IMR-90 (cell line): ENCODE data around the gene OR51B6. TPM values are rescaled to one million over a fixed set of nuclear protein-coding genes. Genes with fewer than 3 reads are reported as not detected.

Experiments used
- ATAC-seq: fragments of 200-7000 bp; cut with Tn5 transposase; 2 replicates; pipeline ENCODE4 v1.9.1; 2020; ENCODE audit warnings: low read depth, mild to moderate bottlenecking, moderate library complexity
- BruUV-seq: library from RNA; stranded (reverse); fragments of 400-500 nt; replicated peaks from 2 replicates; lab custom pipeline; 2021; lab: Mats Ljungman, UMichigan
- CTCF ChIA-PET: fragments of 300-600 bp; formaldehyde crosslinking; extraction: SDS; loops from one replicate; lab custom pipeline; 2021; ENCODE audit warnings: antibody characterized with exemption; lab: Yijun Ruan, JAX
- POLR2A ChIA-PET: fragments of 300-600 bp; sonication (Branson Sonifier 250); formaldehyde crosslinking; loops from one replicate; lab custom pipeline; 2022; ENCODE audit warnings: antibody characterized with exemption; ENCODE audit not compliant: unreplicated experiment; lab: Charles Lee
- DNase-seq: peaks from one replicate; pipeline ENCODE4 v3.0.0; 2013
- H2AFZ ChIP-seq: replicated peaks from 2 replicates; pipeline ENCODE3; 2013; ENCODE audit warnings: low read length, mild to moderate bottlenecking; ENCODE audit not compliant: poor library complexity
- H2AK5ac ChIP-seq: 2 replicates; pipeline ENCODE4 v1.6.1; 2013; ENCODE audit warnings: low read depth, low read length, inconsistent platforms
- H2AK9ac ChIP-seq: replicated peaks from 2 replicates; pipeline ENCODE3; 2013; ENCODE audit warnings: mild to moderate bottlenecking, low read depth, low read length, moderate library complexity; ENCODE audit not compliant: poor library complexity
- H2BK120ac ChIP-seq: 2 replicates; pipeline ENCODE4 v1.6.1; 2013; ENCODE audit warnings: low read depth, low read length, inconsistent platforms
- H2BK15ac ChIP-seq: 3 replicates; pipeline ENCODE4 v1.6.1; 2013; ENCODE audit warnings: low read depth, low read length, inconsistent platforms
- H2BK20ac ChIP-seq: 2 replicates; pipeline ENCODE4 v1.6.1; 2013; ENCODE audit warnings: low read depth, mild to moderate bottlenecking, inconsistent platforms, low read length, moderate library complexity
- H2BK5ac ChIP-seq: 2 replicates; pipeline ENCODE4 v1.6.1; 2013; ENCODE audit warnings: mild to moderate bottlenecking, low read depth, low read length, inconsistent platforms; ENCODE audit not compliant: poor library complexity, severe bottlenecking
- H3K14ac ChIP-seq: replicated peaks from 2 replicates; pipeline ENCODE4 v1.6.1; 2013; ENCODE audit warnings: low read depth, low read length, inconsistent platforms
- H3K18ac ChIP-seq: 2 replicates; pipeline ENCODE4 v1.6.1; 2013; ENCODE audit warnings: low read depth, low read length, control low read depth
- H3K23ac ChIP-seq: 2 replicates; pipeline ENCODE4 v1.6.1; 2013; ENCODE audit warnings: low read depth, low read length, inconsistent platforms
- H3K27ac ChIP-seq: 2 replicates; pipeline ENCODE4 v1.5.1; 2013; ENCODE audit warnings: mild to moderate bottlenecking, control low read depth, low read length; ENCODE audit not compliant: insufficient read depth
- H3K27me3 ChIP-seq: 2 replicates; pipeline ENCODE4 v1.6.1; 2013; ENCODE audit warnings: low read length; ENCODE audit not compliant: control insufficient read depth, insufficient read depth
- H3K36me3 ChIP-seq: 2 replicates; pipeline ENCODE4 v1.6.1; 2013; ENCODE audit warnings: low read length, mixed read lengths; ENCODE audit not compliant: control insufficient read depth, insufficient read depth
- H3K4ac ChIP-seq: 2 replicates; pipeline ENCODE4 v1.6.1; 2013; ENCODE audit warnings: low read depth, low read length, inconsistent platforms
- H3K4me1 ChIP-seq: 2 replicates; pipeline ENCODE4 v1.6.1; 2013; ENCODE audit warnings: low read length, mixed read lengths; ENCODE audit not compliant: control insufficient read depth, insufficient read depth
- H3K4me2 ChIP-seq: 2 replicates; pipeline ENCODE4 v1.6.1; 2013; ENCODE audit warnings: low read depth, mild to moderate bottlenecking, control low read depth, low read length, moderate library complexity
- H3K4me3 ChIP-seq: 2 replicates; pipeline ENCODE4 v1.5.1; 2013; ENCODE audit warnings: low read depth, mild to moderate bottlenecking, control low read depth, low read length, moderate library complexity; ENCODE audit not compliant: insufficient read depth
- H3K56ac ChIP-seq: 2 replicates; pipeline ENCODE4 v1.6.1; 2013; ENCODE audit warnings: low read length, inconsistent platforms; ENCODE audit not compliant: insufficient read depth; ENCODE audit errors: extremely low read depth
- H3K79me1 ChIP-seq, 2 experiments: 2 replicates each; pipeline ENCODE4 v1.6.1; 2013; ENCODE audit warnings: low read length in 2 of 2, inconsistent platforms in 1 of 2, low read depth in 1 of 2
- H3K9ac ChIP-seq: 2 replicates; pipeline ENCODE4 v1.6.1; 2013; ENCODE audit warnings: low read depth, low read length, control low read depth
- H3K9me1 ChIP-seq: 2 replicates; pipeline ENCODE4 v1.6.1; 2013; ENCODE audit warnings: low read length, inconsistent platforms; ENCODE audit not compliant: insufficient read depth
- H3K9me3 ChIP-seq: 2 replicates; pipeline ENCODE4 v1.6.1; 2013; ENCODE audit warnings: low read length; ENCODE audit not compliant: control insufficient read depth, insufficient read depth
- H4K20me1 ChIP-seq: 2 replicates; pipeline ENCODE4 v1.6.1; 2013; ENCODE audit warnings: low read length, inconsistent platforms; ENCODE audit not compliant: insufficient read depth
- H4K5ac ChIP-seq: 2 replicates; pipeline ENCODE4 v1.6.1; 2013; ENCODE audit warnings: mild to moderate bottlenecking, low read depth, low read length, control low read depth
- H4K8ac ChIP-seq, 2 experiments: 2 replicates each; pipeline ENCODE4 v1.6.1; 2013; ENCODE audit warnings: low read depth in 2 of 2, low read length in 2 of 2, control low read depth in 1 of 2, inconsistent platforms in 1 of 2
- H4K91ac ChIP-seq: 2 replicates; pipeline ENCODE4 v1.6.1; 2013; ENCODE audit warnings: low read depth, low read length, inconsistent platforms; ENCODE audit not compliant: insufficient read depth
- BHLHE40 ChIP-seq: fragments of 150-350 bp; IDR thresholded peaks from 2 replicates; pipeline ENCODE4 v1.6.1; 2016; ENCODE audit warnings: mild to moderate bottlenecking, low read depth, low read length
- CEBPB ChIP-seq: IDR thresholded peaks from 2 replicates; pipeline ENCODE4 v1.6.1; 2012; ENCODE audit warnings: low read depth, low read length, improper control_type of control experiment
- CHD1 ChIP-seq: IDR thresholded peaks from 2 replicates; pipeline ENCODE4 v1.6.1; 2012; ENCODE audit warnings: low read depth, low read length, improper control_type of control experiment
- CTCF ChIP-seq: conservative IDR thresholded peaks from 2 replicates; pipeline ENCODE4 v1.5.1; 2012; ENCODE audit warnings: mild to moderate bottlenecking, low read depth, low read length, improper control_type of control experiment
- ELK1 ChIP-seq: fragments of 150-350 bp; IDR thresholded peaks from 2 replicates; pipeline ENCODE4 v1.6.1; 2016; ENCODE audit warnings: low read depth, mild to moderate bottlenecking, low read length, moderate library complexity, borderline replicate concordance
- FOS ChIP-seq: fragments of 150-350 bp; IDR thresholded peaks from 2 replicates; pipeline ENCODE4 v1.6.1; 2016; ENCODE audit warnings: low read depth, low read length
- MAFK ChIP-seq: IDR thresholded peaks from 2 replicates; pipeline ENCODE4 v1.6.1; 2012; ENCODE audit warnings: low read depth, low read length, improper control_type of control experiment
- MAZ ChIP-seq: IDR thresholded peaks from 2 replicates; pipeline ENCODE4 v1.6.1; 2012; ENCODE audit warnings: low read depth, mild to moderate bottlenecking, low read length, improper control_type of control experiment, moderate library complexity, borderline replicate concordance
- MXI1 ChIP-seq: IDR thresholded peaks from 2 replicates; pipeline ENCODE4 v1.6.1; 2012; ENCODE audit warnings: low read depth, mild to moderate bottlenecking, low read length, moderate library complexity, borderline replicate concordance
- NFE2L2 ChIP-seq: fragments of 150-350 bp; IDR thresholded peaks from 2 replicates; pipeline ENCODE4 v1.6.1; 2016; ENCODE audit warnings: low read depth, mild to moderate bottlenecking, low read length
- POLR2A ChIP-seq: IDR thresholded peaks from 2 replicates; pipeline ENCODE4 v1.6.1; 2012; ENCODE audit warnings: mild to moderate bottlenecking, low read depth, low read length
- RAD21 ChIP-seq: IDR thresholded peaks from 2 replicates; pipeline ENCODE4 v1.6.1; 2012; ENCODE audit warnings: low read length, improper control_type of control experiment
- RCOR1 ChIP-seq: IDR thresholded peaks from 2 replicates; pipeline ENCODE4 v1.6.1; 2012; ENCODE audit warnings: mild to moderate bottlenecking, low read length, improper control_type of control experiment; ENCODE audit not compliant: insufficient replicate concordance
- RFX5 ChIP-seq: IDR thresholded peaks from 2 replicates; pipeline ENCODE4 v1.8.0; 2012; ENCODE audit warnings: low read depth, mild to moderate bottlenecking, low read length, moderate library complexity
- SMC3 ChIP-seq: fragments of 150-350 bp; IDR thresholded peaks from 2 replicates; pipeline ENCODE4 v1.6.1; 2016; ENCODE audit warnings: low read depth, mild to moderate bottlenecking, antibody characterized with exemption, low read length, moderate library complexity
- USF2 ChIP-seq: fragments of 150-350 bp; IDR thresholded peaks from 2 replicates; pipeline ENCODE4 v1.6.1; 2017; ENCODE audit warnings: mild to moderate bottlenecking, antibody characterized with exemption, low read length, low read depth
- dilution Hi-C: fragments of 300-500 bp; cut with HindIII; formaldehyde crosslinking; loops from one replicate; pipeline ENCODE4 v1.14.3; 2018; ENCODE audit warnings: low sequenced_read_pairs; ENCODE audit not compliant: unreplicated experiment
- in situ Hi-C: fragments of 300-500 bp; cut with MboI; formaldehyde crosslinking; loops from 3 replicates; pipeline ENCODE4 v1.14.3; 2019; ENCODE audit warnings: low sequenced_read_pairs, inconsistent platforms, mixed read lengths
- intact Hi-C: fragments of 100-400 bp; cut with micrococcal nuclease; formaldehyde crosslinking; loops from 2 replicates; pipeline ENCODE4 v1.10.0; 2022
- polyA plus RNA-seq, 3 experiments: library from polyadenylated mRNA; depleted of rRNA; stranded (reverse); fragments of >200 nt; gene quantifications; 2 replicates each; pipeline ENCODE4 v1.2.3, GENCODE V29; 2012; ENCODE audit warnings: low replicate concordance in 1 of 3
- total RNA-seq: library from RNA; depleted of rRNA; stranded (reverse); fragments of >200 nt; gene quantifications from 2 replicates; pipeline ENCODE4 v1.2.3, GENCODE V29; 2012

OR51B6 gene
- total and polyA plus RNA-seq, 2 of the 4 experiments (the other 2 are of a cell fraction) = not detected

GRCh38 chr11:5398936-5399335, 47.6 kb downstream of the OR51B6 start:
- Histone ChIP-seq H3K79me1 (no peaks in the 10 kb centered on the region), H3K23ac (no peak overlapping the region), H2AK9ac (no peak overlapping the region), H3K4me3 (no peak overlapping the region), H2BK120ac (no peak overlapping the region), H3K9ac (no peak overlapping the region), H2BK15ac (no peak overlapping the region), H3K56ac (no peak overlapping the region), H4K8ac (no peak overlapping the region), H2AK5ac (no peak overlapping the region), H4K20me1 (no peaks in the 10 kb centered on the region), H2BK5ac (no peak overlapping the region), H3K27ac (no peak overlapping the region), H3K9me3 (no peaks in the 10 kb centered on the region), H3K14ac (no peak overlapping the region), H2AFZ (no peak overlapping the region), H2BK20ac (no peak overlapping the region), H3K18ac (no peak overlapping the region), H3K4me2 (no peak overlapping the region), H4K5ac (no peak overlapping the region), H3K9me1 (no peaks in the 10 kb centered on the region), H4K91ac (no peak overlapping the region), H3K27me3 (no peaks in the 10 kb centered on the region; the same call in 1 of the 2 replicates), H3K4me1 (no peaks in the 10 kb centered on the region), H3K4ac (no peak overlapping the region), H3K36me3 (no peaks in the 10 kb centered on the region)
- ChIA-PET POLR2A (no interaction called here), CTCF (no interaction called here)
- in situ Hi-C loops (no loop called here), intact Hi-C loops (no loop called here), dilution Hi-C loops (no loop called here)
- TF ChIP-seq MAZ (no peak), NFE2L2 (no peak), ELK1 (no peak), RAD21 (no peak), MXI1 (no peak), SMC3 (no peak), FOS (no peak), RCOR1 (no peak), USF2 (no peak), MAFK (no peak), BHLHE40 (no peak), CHD1 (no peak), RFX5 (no peak), POLR2A (no peak), CTCF (no peak), CEBPB (no peak)
- no TSS peak for BruUV-seq
- no peak for DNase-seq
- ATAC-seq = no peak
